Adipose tissue (tissue), 3 donors: ENCODE data around the gene SLC20A1. TPM values are rescaled to one million over a fixed set of nuclear protein-coding genes. Genes with fewer than 3 reads are reported as not detected.
"Not testable (repeated sequence)": the region's sequence is repeated elsewhere in the genome, so short reads cannot be mapped to it uniquely, and the experiment has no call there.

Source experiments
- H3K27ac ChIP-seq: one replicate; pipeline ENCODE4 v1.5.1; 2013; ENCODE audit warnings: low read depth, low read length
- WGBS, 3 donors: extraction: QIAGEN DNeasy Blood & Tissue Kit; methylation state at CpG; one replicate each; pipeline ENCODE4 v1.1.7; 2013; 5-methylcytosine and 5-hydroxymethylcytosine counted together
- polyA plus RNA-seq, 3 donors: library from polyadenylated mRNA; stranded (reverse); fragments of 200-250 nt; gene quantifications; one replicate each; pipeline ENCODE4 v1.2.3, GENCODE V29; 2013
- donor health status: healthy with polysubstance abuse.
- donor health status: Bipolar disorder and iron deficiency.
- donor health status: healthy.

SLC20A1 gene, protein sequence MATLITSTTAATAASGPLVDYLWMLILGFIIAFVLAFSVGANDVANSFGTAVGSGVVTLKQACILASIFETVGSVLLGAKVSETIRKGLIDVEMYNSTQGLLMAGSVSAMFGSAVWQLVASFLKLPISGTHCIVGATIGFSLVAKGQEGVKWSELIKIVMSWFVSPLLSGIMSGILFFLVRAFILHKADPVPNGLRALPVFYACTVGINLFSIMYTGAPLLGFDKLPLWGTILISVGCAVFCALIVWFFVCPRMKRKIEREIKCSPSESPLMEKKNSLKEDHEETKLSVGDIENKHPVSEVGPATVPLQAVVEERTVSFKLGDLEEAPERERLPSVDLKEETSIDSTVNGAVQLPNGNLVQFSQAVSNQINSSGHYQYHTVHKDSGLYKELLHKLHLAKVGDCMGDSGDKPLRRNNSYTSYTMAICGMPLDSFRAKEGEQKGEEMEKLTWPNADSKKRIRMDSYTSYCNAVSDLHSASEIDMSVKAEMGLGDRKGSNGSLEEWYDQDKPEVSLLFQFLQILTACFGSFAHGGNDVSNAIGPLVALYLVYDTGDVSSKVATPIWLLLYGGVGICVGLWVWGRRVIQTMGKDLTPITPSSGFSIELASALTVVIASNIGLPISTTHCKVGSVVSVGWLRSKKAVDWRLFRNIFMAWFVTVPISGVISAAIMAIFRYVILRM
- polyA plus RNA-seq: 10 to 100 TPM; 19.5 to 33.7 (median 31.3) TPM

DNA sequence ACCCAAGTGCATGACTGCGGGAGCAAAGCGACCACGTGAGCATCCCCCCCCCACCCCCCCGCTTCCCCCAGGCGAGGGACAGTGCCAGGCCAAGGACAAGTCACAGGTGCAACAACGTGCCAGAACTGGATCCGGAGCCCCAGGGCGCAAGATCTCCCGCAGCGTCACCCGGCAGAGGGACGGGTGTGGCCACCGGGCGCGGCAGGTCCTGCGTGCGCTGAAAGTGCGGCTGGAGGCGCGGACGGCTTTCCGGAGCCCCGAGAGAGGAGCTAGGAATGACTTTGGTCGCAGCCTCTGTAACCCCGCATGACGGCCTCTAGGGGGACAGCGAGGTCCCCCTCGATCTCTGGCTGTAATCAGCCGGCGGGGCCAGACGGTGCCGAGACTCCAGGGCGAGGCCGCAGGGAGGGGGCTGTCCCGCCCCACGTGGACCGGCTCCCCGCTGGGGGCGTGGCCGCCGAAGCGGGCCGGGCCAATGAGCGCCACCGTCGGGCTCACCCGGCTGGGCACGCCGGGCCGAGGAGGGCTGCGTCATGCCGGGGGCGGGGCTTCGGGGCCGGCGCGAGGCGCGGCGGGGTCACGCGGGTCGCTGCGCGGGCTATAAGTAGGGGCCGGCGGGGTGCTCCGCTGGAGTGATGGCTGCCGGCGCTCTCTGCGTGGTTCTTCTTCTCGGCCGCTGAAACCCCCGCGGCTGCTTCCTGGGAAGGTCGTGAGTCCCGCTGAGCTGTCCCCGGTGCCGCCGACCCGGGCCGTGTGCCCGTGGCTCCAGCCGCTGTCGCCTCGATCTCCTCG is at the start of gene SLC20A1:
Gene SLC20A1 (plus strand): TSS at position 630 of the 792 bp plus-strand sequence. CDS start 890 bp downstream, outside the sequence.
- H3K27ac ChIP-seq: peak within 1 kb of the TSS; percentile 96
- WGBS, 3 donors: 0 to 1% (median 1%) methylated on average over 62 to 87 of the region's 87 CpGs

DNA sequence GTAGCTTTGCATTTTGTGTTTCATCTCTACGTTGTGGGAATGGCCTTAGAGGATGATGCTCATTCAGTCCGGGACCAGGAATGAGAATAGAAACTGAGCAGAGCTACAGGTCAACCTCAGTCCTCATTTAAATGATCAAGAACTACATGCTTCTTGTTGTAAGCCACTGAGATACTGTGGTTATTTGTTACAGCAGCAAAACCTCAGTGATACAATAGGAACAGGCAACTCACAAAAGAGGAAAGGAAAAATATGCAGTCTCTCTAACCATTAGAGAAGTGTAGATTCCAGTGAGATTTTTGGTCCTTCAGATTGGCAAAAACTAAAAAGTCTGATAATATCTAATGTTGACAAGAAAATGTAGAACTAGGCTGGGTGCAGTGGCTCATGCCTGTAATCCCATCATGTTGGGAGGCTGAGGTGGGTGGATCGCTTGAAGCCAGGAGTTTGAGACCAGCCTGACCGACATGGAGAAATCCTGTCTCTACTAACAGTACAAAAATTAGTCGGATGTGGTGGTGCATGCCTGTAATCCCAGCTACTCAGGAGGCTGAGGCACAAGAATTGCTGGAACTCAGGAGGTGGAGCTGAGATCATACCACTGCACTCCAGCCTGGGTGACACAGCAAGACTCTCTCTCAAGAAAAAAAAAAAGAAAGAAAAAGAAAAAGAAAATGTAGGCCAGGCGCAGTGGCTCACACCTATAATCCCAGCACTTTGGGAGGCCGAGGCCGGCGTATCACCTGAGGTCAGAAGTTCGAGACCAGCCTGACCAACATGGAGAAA is 48.0 kb upstream of the SLC20A1 start:
- 94 to 99% (median 98%) methylated on average over 10 of the region's 10 CpGs for WGBS, 3 donors
- H3K27ac ChIP-seq: no peak overlapping the region

DNA sequence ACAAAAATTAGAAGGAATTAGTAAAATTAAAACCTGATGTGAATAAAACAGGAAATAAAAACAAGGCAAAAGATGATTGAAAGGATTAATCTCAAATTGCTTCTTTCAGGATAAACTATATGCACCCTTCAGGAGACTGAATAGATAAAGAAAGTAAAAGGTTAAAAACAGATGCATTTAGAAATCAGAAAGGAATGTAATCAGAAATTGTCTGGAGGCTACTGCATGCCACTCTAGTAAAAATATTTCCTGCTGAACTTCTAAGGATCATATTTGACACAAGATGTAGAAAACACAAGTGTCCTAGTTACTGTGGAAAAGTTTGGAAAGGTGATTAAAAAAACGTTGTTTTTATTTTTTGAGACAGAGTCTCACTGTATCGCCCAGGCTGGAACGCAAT is 45.1 kb upstream of the SLC20A1 start:
- WGBS, 3 donors: 81 to 82% (median 82%) methylated on average over 3 of the region's 3 CpGs

DNA sequence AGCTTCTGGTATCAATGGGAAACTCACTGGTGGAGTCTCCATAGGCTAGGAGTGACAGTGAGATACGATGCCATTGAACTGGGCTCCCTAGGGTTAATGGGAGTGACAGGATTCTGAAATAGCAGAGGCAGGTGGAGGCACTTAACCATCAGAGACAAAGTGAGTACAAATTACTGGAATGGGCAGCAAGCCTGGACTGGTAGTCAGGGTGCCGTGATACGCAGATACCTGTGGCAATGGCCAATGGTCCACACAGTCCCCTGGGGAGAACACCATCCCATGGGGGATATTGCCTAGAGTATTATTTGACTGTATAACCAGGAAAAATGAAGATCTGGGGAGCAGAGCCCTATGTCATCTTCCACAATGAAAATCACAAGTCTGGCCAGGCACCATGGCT is 44.0 kb upstream of the SLC20A1 start:
- WGBS, 3 donors: 93 to 99% (median 94%) methylated on average over 3 of the region's 3 CpGs
- no peak overlapping the region for H3K27ac ChIP-seq

More for the DNA sequence above, 45.1 kb upstream of the SLC20A1 start:
- H3K27ac ChIP-seq: no peak overlapping the region

DNA sequence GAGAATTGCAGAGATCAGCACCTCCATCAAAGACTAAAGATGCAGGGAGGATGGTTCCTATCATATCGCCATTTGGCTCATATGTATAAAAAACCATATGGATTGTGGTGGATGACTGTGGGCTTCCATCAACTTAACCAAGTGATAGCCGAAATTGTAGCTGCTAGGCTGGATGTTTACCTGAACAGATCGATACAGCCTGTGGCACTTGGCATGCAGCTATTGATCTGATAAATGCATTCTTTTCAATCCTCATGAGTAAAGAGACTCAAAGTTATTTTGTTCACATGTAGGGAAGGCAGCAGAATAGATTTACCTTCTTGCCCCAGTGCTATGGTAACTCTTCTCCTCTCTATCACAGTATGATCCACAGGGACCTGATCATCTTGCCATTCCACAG is 42.8 kb upstream of the SLC20A1 start:
- WGBS, 3 donors: 42 to 96% (median 94%) methylated on average over 3 of the region's 3 CpGs
- H3K27ac ChIP-seq: no peak overlapping the region

DNA sequence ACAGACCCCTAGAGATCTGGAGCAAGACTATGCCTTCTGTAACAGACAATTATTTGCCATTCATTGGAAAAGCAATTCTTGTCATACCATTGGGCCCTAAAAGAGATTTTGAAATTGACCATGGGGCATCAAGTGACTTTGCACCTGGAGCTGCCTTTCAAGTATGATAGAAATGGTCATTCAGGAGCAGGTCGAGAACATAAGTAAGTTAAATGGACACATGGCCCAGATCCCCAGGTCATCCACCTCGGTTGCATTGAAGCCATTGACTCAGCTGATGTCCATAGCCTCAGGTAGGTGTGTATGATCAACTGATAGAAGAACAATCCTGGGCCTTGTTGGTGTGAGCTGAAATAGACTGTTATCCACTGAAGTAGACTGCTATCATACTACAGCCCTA is 42.0 kb upstream of the SLC20A1 start:
- WGBS, 3 donors: 87 to 94% (median 92%) methylated on average over 2 of the region's 2 CpGs

DNA sequence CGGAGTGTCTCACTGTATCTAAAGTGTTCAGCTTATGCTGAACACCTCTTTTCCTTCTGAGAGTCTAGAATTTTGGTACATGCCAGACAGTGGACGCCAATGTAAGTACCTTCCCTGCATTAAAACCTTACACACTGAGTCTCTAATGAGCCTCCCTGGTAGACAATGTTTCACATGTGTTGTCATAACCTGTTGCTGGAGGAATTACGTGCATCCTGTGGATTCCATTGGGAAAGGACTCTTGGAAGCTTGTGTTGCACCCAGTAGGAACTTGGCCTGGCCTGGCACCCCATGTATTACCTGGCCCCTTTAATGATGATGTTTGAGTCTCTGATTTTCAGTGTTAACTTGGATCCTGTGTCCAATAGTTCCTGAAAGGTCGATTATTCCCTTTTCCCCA is 40.8 kb upstream of the SLC20A1 start:
- 73 to 88% (median 85%) methylated on average over 4 of the region's 4 CpGs for WGBS, 3 donors

More for the DNA sequence above, 42.0 kb upstream of the SLC20A1 start:
- no peak overlapping the region for H3K27ac ChIP-seq

DNA sequence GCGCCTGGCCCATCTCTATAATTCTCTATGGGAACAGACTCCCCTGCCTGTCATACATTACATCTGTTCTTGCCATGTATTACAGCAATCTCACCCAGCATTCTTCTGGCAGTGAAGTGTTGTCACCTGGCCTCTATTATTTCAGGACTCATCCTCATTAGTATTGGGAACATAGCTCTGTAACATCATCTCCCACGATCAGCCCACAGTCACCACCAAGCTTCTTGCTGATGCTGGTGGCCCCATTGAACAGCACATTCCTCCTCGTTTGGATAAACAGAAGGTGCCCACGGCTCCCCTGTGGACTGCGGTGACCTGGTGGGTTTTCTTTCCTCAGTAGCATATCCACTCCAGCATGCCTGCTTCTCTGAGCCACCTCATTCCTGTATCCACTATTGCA is 39.8 kb upstream of the SLC20A1 start:
- no peak overlapping the region for H3K27ac ChIP-seq
- WGBS, 3 donors: 85 to 91% (median 86%) methylated on average over 5 of the region's 5 CpGs

More for the DNA sequence above, 40.8 kb upstream of the SLC20A1 start:
- no peak overlapping the region for H3K27ac ChIP-seq

DNA sequence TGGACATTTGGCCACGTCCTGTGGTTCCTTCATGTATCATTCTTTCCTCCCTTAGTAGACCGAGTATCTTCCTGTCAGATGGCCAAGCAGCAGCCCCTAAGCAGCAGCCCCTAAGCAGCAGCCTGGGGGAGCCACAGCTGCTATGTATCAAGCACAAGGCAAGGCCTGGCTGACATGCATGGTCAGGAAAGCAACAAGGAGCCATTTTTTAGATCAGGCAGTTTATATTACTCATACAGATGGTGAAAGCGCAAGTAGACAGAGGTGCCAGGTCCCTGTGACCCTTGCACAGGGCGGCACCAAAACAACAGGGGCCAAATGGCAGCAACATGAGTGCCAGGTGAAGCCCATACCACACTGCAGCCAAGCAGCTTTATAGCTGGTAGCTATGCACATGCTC is 39.2 kb upstream of the SLC20A1 start:
- 70 to 84% (median 76%) methylated on average over 4 of the region's 4 CpGs for WGBS, 3 donors
- H3K27ac ChIP-seq: no peak overlapping the region

DNA sequence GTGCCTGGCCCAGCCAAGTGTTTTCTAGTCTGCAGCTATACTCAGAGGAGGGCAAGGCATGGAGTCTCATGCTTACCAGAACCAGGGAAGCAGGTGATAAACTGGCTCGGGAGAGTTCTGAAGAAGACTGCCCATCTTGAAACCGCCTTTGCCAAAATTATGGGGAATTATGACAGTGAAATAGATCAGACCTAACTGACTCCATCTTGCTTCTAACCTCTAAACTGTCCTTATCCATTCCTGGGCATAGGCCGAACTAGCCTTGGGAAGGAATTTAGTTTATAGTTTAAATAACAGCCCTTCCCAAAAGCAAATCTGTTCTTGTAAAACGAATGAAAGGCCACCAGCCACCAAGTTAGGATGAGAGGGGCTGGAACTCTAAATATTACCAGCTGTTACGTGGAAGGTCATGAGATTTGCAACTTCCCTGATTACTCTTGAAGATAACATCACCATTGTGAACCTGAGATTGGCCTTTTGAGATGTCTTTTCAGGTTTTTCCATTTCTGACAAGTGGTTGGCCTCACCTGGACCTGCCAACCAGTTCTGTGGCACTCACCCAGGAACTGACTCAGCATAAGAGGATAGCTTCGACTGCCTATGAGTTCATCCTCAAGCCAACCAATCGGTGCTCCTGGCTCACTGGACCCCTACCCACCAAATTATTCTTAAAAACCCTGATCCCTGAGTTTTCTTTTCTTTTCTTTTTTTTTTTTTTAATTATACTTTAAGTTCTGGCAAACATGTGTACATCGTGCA is 37.9 kb upstream of the SLC20A1 start:
- 75 to 85% (median 84%) methylated on average over 8 of the region's 8 CpGs for WGBS, 3 donors
- no peak overlapping the region for H3K27ac ChIP-seq

DNA sequence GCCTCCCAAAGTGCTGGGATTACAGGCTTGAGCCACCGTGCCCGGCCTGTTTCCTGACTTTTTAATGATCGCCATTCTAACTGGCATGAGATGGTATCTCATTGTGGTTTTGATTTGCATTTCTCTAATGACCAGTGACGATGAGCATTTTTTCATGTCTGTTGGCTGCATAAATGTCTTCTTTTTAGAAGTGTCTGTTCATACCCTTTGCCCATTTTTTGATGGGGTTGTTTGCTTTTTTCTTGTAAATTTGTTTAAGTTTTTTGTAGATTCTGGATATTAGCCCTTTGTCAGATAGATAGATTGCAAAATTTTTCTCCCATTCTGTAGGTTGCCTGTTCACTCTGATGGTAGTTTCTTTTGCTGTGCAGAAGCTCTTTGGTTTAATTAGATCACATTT is 36.4 kb upstream of the SLC20A1 start:
- not testable (repeated sequence) for H3K27ac ChIP-seq
- WGBS, 3 donors: 94 to 97% (median 94%) methylated on average over 4 of the region's 4 CpGs

DNA sequence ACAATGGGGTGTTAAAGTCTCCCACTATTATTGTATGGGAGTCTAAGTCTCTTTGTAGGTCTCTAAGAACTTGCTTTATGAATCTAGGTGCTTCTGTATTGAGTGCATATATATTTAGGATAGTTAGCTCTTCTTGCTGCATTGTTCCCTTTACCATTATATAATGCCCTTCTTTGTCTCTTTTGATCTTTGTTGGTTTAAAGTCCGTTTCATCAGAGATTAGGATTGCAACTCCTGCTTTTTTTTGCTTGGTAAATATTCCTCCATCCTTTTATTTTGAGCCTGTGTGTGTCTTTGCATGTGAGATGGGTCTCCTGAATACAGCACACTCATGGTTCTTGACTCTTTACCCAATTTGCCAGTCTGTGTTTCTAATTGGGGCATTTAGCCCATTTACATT is 33.5 kb upstream of the SLC20A1 start:
- 46 to 90% (median 84%) methylated on average over 1 of the region's 1 CpG for WGBS, 3 donors

DNA sequence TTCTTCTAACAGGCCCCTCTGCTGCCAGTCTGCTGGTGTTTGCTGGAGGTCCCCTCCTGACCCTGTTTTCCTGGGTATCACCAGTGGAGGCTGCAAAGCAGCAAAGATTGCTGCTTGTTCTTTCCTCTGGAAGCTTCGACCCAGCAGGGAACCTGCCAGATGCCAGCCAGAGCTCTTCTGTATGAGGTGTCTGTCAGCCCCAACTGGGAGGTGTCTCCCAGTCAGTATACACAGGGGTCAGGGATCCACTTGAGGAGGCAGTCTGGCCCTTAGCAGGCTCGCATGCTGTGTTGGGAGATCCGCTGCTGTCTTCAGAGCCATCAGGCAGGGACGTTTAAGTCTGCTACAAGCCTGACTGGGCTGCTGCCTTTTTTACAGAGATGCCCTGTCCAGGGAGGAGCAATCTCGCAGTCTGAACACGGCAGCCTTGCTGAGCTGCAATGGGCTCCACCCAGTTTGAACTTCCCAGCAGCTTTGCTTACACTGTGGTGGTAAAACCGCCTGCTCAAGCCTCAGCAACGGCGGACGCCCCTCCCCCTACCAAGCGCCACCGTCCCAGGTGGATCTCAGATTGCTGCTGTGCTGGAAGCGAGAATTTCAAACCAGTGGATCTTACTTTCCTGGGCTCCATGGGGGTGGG is 31.4 kb upstream of the SLC20A1 start:
- 69 to 80% (median 79%) methylated on average over 13 of the region's 13 CpGs for WGBS, 3 donors
- H3K27ac ChIP-seq: no peak overlapping the region

More for the DNA sequence above, 33.5 kb upstream of the SLC20A1 start:
- not testable (repeated sequence) for H3K27ac ChIP-seq

DNA sequence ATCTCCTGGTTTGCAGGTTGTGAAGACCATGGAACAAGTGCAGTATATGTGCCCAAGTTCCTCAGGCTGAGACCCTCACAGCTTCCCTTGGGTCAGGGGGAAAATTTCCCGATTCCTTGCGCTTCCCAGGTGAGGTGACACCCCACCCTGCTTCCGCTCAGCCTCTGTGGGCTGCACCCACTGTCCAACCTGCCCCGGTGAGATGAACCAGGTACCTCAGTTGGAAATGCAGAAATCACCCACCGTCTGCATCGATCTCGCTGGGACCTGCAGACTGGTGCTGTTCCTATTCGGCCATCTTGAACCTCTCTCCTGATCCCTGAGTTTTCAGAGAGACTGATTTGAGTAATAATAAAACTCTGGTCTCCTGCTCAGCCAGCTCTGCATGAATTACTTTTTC is 30.7 kb upstream of the SLC20A1 start:
- H3K27ac ChIP-seq: no peak overlapping the region
- whole genome bisulfite sequencing, 3 donors: 94 to 97% (median 97%) methylated on average over 8 of the region's 8 CpGs

DNA sequence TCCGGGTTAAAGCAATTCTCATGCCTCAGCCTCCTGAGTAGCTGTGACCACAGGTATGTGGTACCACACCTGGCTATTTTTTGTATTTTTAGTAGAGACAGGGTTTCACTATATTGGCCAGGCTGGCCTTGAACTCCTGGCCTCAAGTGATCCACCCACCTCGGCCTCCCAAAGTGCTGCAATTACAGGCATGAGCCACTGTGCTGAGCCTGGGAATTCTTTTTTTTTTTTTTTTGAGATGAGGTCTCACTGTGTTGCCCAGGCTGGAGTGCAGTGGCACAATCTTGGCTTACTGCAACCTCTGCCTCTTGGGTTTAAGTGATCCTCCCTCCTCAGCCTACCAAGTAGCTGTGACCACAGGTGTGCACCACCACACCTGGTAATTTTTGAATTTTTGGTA is 29.9 kb upstream of the SLC20A1 start:
- H3K27ac ChIP-seq: not testable (repeated sequence)
- WGBS, 3 donors: 88 to 95% (median 93%) methylated on average over 2 of the region's 2 CpGs

DNA sequence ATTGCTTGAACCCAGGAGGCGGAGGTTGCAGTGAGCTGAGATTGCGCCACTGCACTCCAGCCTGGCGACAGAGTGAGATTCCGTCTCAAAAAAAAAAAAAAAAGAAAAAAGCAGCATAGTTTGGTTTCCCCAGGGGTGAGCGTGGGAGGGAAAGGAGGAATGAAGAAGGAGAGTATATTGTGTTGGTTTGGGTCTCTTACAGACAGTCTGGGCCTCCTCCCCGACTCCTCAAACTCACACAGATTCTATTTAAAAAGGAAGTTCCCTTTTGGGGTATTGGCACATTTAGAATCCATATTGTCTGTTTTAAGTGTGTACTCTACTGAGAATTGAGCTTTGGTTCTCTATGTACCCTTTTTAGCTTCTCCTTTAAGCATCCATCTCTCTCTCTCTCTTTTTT is 27.4 kb upstream of the SLC20A1 start:
- WGBS, 3 donors: 54 to 75% (median 64%) methylated on average over 3 to 6 of the region's 6 CpGs
- no peak overlapping the region for H3K27ac ChIP-seq
